KOPT-K1 (cell line): ENCODE measurements around the gene MARCHF9.

Source experiments
- H3K27ac ChIP-seq: fragments of 200-600 bp; sonication (generic); 2 replicates; pipeline ENCODE4 v1.5.1; 2016; ENCODE audit warnings: antibody characterized with exemption, mild to moderate bottlenecking, low read depth, low read length; ENCODE audit not compliant: poor library complexity, severe bottlenecking
- H3K36me3 ChIP-seq: fragments of 200-600 bp; sonication (generic); 2 replicates; pipeline ENCODE4 v1.5.1; 2017; ENCODE audit warnings: antibody characterized with exemption, mild to moderate bottlenecking, low read length, moderate library complexity; ENCODE audit not compliant: insufficient read depth
- H3K9me3 ChIP-seq: fragments of 200-600 bp; sonication (generic); 2 replicates; pipeline ENCODE4 v1.5.1; 2017; ENCODE audit warnings: antibody characterized with exemption, low read length, mild to moderate bottlenecking; ENCODE audit not compliant: insufficient read depth, poor library complexity, severe bottlenecking

Gene MARCHF9

GRCh38 chr12:57802607-57803006 is 47.7 kb downstream of the MARCHF9 start:
- Histone ChIP-seq H3K27ac (no peak overlapping the region), H3K9me3 (no peaks in the 10 kb centered on the region), H3K36me3 (peaks cover 79% of the 10 kb centered on the region)

GRCh38 chr12:57803319-57803893 is 48.5 kb downstream of the MARCHF9 start:
- Histone ChIP-seq H3K36me3 (peaks cover 81% of the 10 kb centered on the region), H3K9me3 (no peaks in the 10 kb centered on the region), H3K27ac (no peak overlapping the region)

GRCh38 chr12:57806677-57807076 is 51.8 kb downstream of the MARCHF9 start:
- no peaks in the 10 kb centered on the region for H3K9me3 ChIP-seq
- peaks cover 69% of the 10 kb centered on the region for H3K36me3 ChIP-seq
- no peak overlapping the region for H3K27ac ChIP-seq

GRCh38 chr12:57807285-57807684 is 52.4 kb downstream of the MARCHF9 start:
- H3K27ac ChIP-seq: no peak overlapping the region
- no peaks in the 10 kb centered on the region for H3K9me3 ChIP-seq
- peaks cover 63% of the 10 kb centered on the region for H3K36me3 ChIP-seq

- peaks cover 52% of the 10 kb centered on the region for H3K36me3 ChIP-seq
- no peaks in the 10 kb centered on the region for H3K9me3 ChIP-seq
- H3K27ac ChIP-seq: no peak overlapping the region
Observed at GRCh38 chr12:57808351-57808750, 53.4 kb downstream of the MARCHF9 start.

GRCh38 chr12:57809425-57809824 is 54.5 kb downstream of the MARCHF9 start:
- no peaks in the 10 kb centered on the region for H3K9me3 ChIP-seq
- no peak overlapping the region for H3K27ac ChIP-seq
- H3K36me3 ChIP-seq: peaks cover 46% of the 10 kb centered on the region
